ENCODE data around the gene MALT1. TPM values are rescaled to one million over a fixed set of nuclear protein-coding genes. Genes with fewer than 3 reads are reported as not detected.
"Not testable (repeated sequence)": the region's sequence is repeated elsewhere in the genome, so short reads cannot be mapped to it uniquely, and the experiment has no call there.

Gene MALT1
- total RNA-seq, 4 donors from 2014 or later, result 25.7 to 34.7 (median 28.3) TPM

- H3K4me1 ChIP-seq, result peaks cover 0 to 6% (median 0%) of the 10 kb centered on the region in 4 donors
- H3K4me3 ChIP-seq, result no peak overlapping the region
- H3K36me3 ChIP-seq, result no peaks in the 10 kb centered on the region
- H3K27ac ChIP-seq, result no peak overlapping the region
- H3K27me3 ChIP-seq, result no peaks in the 10 kb centered on the region
- no peaks in the 10 kb centered on the region for H3K9me3 ChIP-seq
- no peak for DNase-seq
- TF ChIP-seq CTCF (IDR thresholded peaks at IDR 0.05) (no peak), POLR2A (IDR thresholded peaks at IDR 0.05) (no peak)
Observed at GRCh38 chr18:58646334-58646862, 24.9 kb upstream of the MALT1 start.

- peak overlapping the region in 1 of 4 donors; percentile 6 for H3K27ac ChIP-seq
- TF ChIP-seq CTCF (IDR thresholded peaks at IDR 0.05) (no peak), POLR2A (IDR thresholded peaks at IDR 0.05) (no peak)
- H3K9me3 ChIP-seq, result no peaks in the 10 kb centered on the region
- H3K4me1 ChIP-seq, result peaks cover 0 to 6% (median 0%) of the 10 kb centered on the region in 4 donors
- H3K27me3 ChIP-seq, result no peaks in the 10 kb centered on the region
- no peak overlapping the region for H3K4me3 ChIP-seq
- no peak for DNase-seq
- H3K36me3 ChIP-seq, result no peaks in the 10 kb centered on the region
Observed at GRCh38 chr18:58649966-58650816, 21.1 kb upstream of the MALT1 start.

- not testable (repeated sequence) for H3K36me3 ChIP-seq, H3K4me1 ChIP-seq, DNase-seq, H3K27ac ChIP-seq, H3K4me3 ChIP-seq, H3K9me3 ChIP-seq, H3K27me3 ChIP-seq
Observed at GRCh38 chr18:58650830-58651229, 20.4 kb upstream of the MALT1 start.

GRCh38 chr18:58653144-58653722, 18.0 kb upstream of the MALT1 start:
- DNase-seq, result not testable (repeated sequence)

GRCh38 chr18:58653814-58654509, 17.3 kb upstream of the MALT1 start:
- Histone ChIP-seq H3K27ac (no peak overlapping the region), H3K36me3 (no peaks in the 10 kb centered on the region), H3K27me3 (no peaks in the 10 kb centered on the region), H3K4me1 (peaks cover 0 to 15% (median 6%) of the 10 kb centered on the region in 4 donors), H3K9me3 (no peaks in the 10 kb centered on the region), H3K4me3 (no peak overlapping the region)
- no peak for TF ChIP-seq CTCF (IDR thresholded peaks at IDR 0.05)
- no peak for TF ChIP-seq POLR2A (IDR thresholded peaks at IDR 0.05)
- DNase-seq, result no peak

More at GRCh38 chr18:58653144-58653722, 18.0 kb upstream of the MALT1 start:
- not testable (repeated sequence) for H3K36me3 ChIP-seq, H3K27me3 ChIP-seq, H3K27ac ChIP-seq, H3K9me3 ChIP-seq, H3K4me3 ChIP-seq
- H3K4me1 ChIP-seq, result peaks cover 0 to 11% (median 6%) of the 10 kb centered on the region in 4 donors

GRCh38 chr18:58654896-58655614, 16.2 kb upstream of the MALT1 start:
- no peak for DNase-seq
- Histone ChIP-seq H3K27me3 (no peaks in the 10 kb centered on the region), H3K9me3 (no peaks in the 10 kb centered on the region), H3K4me1 (peaks cover 0 to 18% (median 6%) of the 10 kb centered on the region in 4 donors), H3K27ac (no peak overlapping the region), H3K4me3 (no peak overlapping the region), H3K36me3 (no peaks in the 10 kb centered on the region)
- TF ChIP-seq POLR2A (IDR thresholded peaks at IDR 0.05) (no peak), CTCF (IDR thresholded peaks at IDR 0.05) (no peak)
